COLO668 (cell line): ENCODE data around the gene RBM20.
"Not testable (repeated sequence)": the region's sequence is repeated elsewhere in the genome, so short reads cannot be mapped to it uniquely, and the experiment has no call there.

ENCODE experiments used
- DNase-seq: peaks from one replicate; lab custom pipeline; 2025; ENCODE audit not compliant: unreplicated experiment; lab: John Stamatoyannopoulos, UW

RBM20 gene

GRCh38 chr10:110864662-110865140 is 220.6 kb downstream of the RBM20 start:
- DNase-seq: no peak

GRCh38 chr10:110865186-110865808 is 221.2 kb downstream of the RBM20 start:
- DNase-seq: no peak

GRCh38 chr10:110865809-110866482 is 221.8 kb downstream of the RBM20 start:
- DNase-seq: no peak

DNA sequence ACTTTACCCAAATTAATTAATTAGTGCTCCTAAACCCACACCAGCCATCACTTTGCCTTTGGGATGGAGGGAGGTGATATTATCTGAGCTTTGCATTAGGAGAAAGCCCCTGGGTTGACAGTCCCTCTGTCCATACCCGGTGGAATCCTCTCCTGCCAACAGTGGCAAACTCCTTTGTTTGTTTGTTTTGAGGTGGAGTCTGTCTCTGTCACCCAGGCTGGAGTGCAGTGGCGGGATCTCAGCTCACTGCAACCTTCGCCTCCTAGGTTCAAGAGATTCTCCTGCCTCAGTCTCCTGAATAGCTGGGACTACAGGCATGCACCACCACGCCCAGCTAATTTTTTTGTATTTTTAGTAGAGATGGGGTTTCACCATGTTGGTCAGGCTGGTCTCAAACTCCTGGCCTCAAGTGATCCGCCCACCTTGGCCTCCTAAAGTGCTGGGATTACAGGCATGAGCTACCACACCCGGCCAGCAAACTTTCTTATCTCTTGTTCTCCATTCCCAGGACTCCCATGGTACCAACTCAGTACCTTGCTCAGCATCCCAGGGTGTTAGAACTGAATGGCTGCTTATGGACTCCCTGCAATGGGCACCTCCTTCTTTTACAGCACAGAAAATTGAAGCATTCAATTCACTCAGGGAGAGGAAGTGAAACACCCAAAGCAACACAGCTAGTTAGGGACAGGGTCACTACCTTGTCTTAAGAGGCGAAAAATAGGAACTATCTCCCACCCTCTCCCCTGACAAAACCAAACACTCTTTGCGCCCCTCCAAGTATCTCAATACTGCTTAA is 223.1 kb downstream of the RBM20 start:
- DNase-seq: not testable (repeated sequence)

- DNase-seq: no peak
Measured at GRCh38 chr10:110867807-110868465, 223.8 kb downstream of the RBM20 start.

DNA sequence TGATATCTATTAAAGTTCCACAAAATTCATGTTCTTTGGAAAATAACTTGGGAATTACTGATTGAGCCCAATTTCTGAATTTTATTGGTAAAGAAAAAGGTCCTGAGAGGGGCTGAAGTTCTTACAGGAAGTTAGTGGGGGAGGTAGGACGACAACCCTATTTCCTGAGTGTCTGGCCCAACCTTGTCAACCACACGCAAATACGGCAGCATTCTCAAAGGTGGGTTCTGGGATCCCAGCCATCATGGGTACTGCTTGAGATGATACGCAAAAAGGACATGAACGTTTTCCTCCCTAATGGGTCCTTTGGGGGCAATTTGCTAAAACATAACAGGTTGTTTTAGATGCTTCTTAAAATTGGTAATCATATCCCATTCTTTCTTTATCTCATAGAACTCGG is 224.8 kb downstream of the RBM20 start:
- DNase-seq: no peak

GRCh38 chr10:110870823-110871297 is 226.7 kb downstream of the RBM20 start:
- DNase-seq: no peak

DNA sequence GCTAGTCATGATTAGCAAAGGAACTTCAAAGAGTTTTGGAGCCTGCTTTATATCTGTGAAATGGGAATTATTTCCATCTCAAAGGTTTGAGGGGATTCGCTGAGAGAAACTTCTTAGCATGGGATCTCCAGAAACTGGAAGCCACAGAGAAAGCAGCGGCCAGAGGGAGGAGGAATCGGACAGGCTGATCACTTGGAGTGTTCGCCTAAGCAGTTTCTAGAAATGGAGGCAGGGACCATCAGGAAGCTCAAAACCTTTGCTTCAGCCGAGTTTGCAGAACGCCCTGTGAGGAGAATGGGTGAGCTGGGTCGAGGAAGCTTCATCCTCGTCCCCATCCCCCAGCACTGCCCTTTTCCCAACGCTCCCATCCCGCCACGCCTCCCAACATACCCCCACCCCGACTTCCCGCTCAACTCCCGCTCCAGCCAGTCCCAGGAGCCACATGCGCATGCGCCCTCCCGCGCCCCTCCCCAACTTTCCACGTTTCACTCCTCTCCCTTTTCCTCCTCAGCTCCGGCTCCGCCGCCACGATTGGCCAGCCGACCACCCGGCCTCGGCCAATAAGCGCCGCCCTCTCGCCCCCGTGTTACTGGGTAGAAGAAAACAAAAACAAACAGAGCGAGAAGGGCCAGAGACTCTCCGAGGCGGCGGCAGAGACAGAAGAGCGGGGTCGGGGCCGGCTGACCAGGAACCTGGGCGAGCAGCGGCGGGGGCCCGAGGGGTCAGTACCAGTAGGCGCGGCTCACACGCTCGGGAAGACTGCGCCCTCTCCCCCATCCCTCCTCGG is 227.4 kb downstream of the RBM20 start, which contains the start of gene PDCD4:
Gene PDCD4, plus strand, starts transcription at position 631 of the 787 bp plus-strand sequence. CDS start 4,100 bp downstream, outside the sequence.
- peak; percentile 95 for DNase-seq

DNA sequence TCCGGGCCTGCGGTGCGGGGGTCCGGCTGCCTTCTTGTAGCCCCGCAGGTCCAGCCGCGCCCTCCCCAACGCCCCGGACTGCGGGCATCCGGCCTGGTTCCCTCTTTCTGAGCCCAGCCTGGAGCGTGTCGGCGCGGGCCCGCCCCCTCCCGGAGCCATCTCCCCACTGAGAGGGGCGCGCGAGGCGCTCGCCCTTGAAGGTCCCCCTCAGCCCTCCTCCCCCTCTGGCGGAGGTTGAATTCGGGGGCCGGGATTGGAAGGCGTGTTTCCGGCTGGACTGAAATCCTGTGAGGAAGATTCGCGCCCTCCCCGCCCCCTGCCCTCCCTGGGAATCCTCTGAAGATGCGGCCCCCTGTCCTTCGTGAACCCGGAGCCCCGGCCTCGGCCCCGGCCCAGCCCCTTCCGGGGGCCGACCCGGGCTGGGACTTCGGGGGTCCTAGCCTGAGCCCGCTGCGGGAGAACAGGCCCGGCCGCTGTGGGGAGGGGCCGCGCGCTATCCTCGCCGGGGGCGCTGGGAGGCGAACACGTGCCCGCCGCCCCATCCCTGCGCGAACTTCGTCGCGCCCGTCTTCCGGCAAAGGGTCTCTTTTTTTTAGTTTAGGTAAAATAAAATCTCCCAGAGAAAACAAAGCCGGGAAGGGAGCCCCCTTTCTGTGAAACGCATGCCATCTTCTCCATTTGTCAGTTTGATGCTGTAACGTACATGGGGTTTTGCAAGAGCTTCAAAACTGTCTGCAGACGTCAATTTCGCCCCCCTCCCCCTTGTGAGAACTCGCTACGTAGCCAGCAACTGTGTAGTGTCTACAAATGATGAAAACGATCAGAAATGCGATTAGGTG is 228.2 kb downstream of the RBM20 start:
- DNase-seq: peak; percentile 51

GRCh38 chr10:110872984-110873923 is 229.1 kb downstream of the RBM20 start:
- DNase-seq: no peak

- no peak for DNase-seq
Measured at GRCh38 chr10:110873951-110874350, 229.8 kb downstream of the RBM20 start.

DNA sequence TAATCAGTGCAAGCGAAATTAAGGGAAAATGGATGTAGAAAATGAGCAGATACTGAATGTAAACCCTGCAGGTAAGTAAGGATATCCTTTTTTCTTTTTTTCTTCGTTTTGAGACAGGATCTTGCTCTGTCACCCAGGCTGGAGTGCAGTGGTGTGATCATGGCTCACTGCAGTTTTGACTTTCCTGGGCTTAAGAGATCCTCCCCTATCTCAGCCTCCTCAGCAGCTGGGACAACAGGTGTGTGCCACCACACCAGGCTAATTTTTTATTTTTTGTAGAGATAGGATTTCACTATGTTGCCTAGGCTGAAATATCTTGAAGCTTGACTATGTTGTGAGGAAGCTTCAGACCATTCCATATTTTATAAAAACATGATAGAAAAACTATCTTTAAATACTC is 231.9 kb downstream of the RBM20 start:
- no peak for DNase-seq

DNA sequence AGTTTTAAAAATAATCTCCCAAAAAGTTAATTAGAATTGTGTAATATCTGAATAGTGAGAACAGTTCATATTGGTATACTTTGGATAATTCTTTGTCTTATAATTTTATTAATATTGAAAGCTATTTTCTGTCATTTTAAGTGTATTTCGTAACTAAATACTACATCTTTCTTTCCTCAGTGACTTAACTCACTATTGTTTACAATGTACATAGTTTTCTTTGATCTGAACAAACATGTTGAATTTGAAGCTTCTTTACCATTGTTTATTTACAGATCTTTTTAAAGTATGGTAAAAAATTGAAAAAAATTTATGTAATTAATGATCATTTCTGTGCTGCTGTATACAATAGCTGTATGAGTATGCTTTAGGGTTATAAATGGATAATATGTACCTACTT is 232.7 kb downstream of the RBM20 start:
- no peak for DNase-seq

DNA sequence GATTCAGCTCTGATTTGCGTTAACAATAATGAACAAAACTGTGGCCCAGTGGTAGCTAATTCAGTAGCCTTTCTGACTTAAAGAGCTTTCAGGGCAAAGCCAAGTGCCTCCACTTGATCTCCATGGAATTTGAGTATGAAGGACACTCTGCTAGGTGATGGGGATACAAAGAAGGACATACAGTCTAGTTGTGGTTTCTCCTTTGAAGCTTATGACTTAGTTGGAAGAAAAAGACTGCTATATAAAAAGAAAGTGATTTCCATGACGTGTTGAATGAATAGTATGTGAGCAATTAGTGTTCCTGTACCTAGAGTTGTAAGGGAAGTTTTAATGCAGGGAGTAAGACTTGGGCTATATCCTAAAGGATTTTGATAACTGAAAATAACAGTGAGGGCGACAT is 235.9 kb downstream of the RBM20 start:
- no peak for DNase-seq

DNA sequence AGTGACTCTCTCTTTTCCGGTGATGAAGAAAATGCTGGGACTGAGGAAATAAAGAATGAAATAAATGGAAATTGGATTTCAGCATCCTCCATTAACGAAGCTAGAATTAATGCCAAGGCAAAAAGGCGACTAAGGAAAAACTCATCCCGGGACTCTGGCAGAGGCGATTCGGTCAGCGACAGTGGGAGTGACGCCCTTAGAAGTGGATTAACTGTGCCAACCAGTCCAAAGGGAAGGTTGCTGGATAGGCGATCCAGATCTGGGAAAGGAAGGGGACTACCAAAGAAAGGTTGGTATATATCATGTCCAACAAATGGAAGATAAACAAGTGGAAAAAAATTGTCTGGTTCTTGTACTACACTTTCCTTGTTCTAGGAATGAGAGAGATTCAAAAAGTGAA is 237.1 kb downstream of the RBM20 start:
- DNase-seq: no peak

DNA sequence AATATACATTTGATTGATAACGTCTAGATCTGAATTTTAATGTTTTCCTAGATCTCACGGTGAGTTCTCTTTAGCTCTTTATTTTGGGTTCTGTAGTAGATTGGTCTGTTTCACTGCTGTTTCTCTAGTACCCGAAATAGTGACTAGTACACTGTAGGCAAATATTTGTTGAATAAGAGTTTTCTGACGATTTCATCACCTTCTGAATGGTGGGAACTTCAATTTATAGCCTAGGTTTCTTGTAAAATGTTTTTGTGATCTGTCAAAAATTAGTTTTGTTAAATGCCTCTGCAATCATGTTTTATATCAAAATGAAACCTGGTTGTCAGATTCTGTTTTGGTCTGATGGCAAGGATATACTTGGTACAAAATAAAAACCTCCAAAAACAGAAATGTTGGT is 237.8 kb downstream of the RBM20 start:
- DNase-seq: no peak

DNA sequence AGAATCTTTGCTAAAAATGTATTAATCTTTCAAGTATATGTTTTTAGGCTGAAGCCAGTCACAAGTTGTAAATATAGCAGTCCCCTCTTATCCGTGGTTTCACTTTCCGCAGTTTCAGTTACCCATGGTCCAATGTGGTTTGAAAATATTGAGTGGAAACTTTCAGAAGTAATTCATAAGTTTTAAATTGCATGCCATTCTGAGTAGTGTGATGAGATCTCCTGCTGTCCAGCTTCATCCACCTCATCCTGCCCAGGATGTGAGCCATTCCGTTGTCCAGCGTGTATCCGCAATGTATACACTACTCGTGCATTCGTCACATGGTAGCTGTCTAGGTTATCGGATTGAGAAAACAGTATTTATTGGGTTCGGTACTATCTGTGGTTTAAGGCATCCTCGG is 239.8 kb downstream of the RBM20 start:
- no peak for DNase-seq

GRCh38 chr10:110885932-110886674 is 242.0 kb downstream of the RBM20 start:
- DNase-seq: no peak
